B cell (primary cell): ENCODE results near the gene MYLK4. TPM values are rescaled to one million over a fixed set of nuclear protein-coding genes. Genes with fewer than 3 reads are reported as not detected.

Source experiments
- ATAC-seq: fragments of 200-7000 bp; cut with Tn5 transposase; one replicate; pipeline ENCODE4 v1.10.0; 2021; ENCODE audit warnings: low read depth, mild to moderate bottlenecking, moderate number of reproducible peaks, moderate library complexity
- CTCF ChIA-PET: fragments of 350-600 bp; sonication (Branson Sonifier 250); formaldehyde crosslinking; loops from one replicate; lab custom pipeline; 2021; ENCODE audit warnings: antibody characterized with exemption, inconsistent platforms; lab: Charles Lee
- POLR2A ChIA-PET: fragments of 350-600 bp; sonication (Branson Sonifier 250); formaldehyde crosslinking; loops from one replicate; lab custom pipeline; 2021; ENCODE audit warnings: antibody characterized with exemption; lab: Charles Lee
- DNase-seq: peaks from one replicate; pipeline ENCODE4 v3.0.0; 2013
- H2AFZ ChIP-seq: 2 replicates; pipeline ENCODE4 v1.6.1; 2012; ENCODE audit warnings: mild to moderate bottlenecking, low read depth, low read length; ENCODE audit not compliant: insufficient read depth, poor library complexity, severe bottlenecking
- H3K27ac ChIP-seq, 2 donors: 1 replicate in 1 of 2; 2 replicates in 1 of 2; pipeline ENCODE4 v1.5.1; 2012 to 2013; ENCODE audit warnings: low read length in 2 of 2, mild to moderate bottlenecking in 2 of 2, moderate library complexity in 1 of 2
- H3K27me3 ChIP-seq, 4 experiments: fragments of 200-600 bp in 1 of 4; sonication (generic) in 1 of 4; replicated peaks in 1 of 4; 1 replicate in 2 of 4; 2 replicates in 2 of 4; pipeline versions ENCODE4 v1.6.1 to v1.7.0; 2013 to 2016; ENCODE audit warnings: low read length in 3 of 4, mild to moderate bottlenecking in 2 of 4, mixed read lengths in 1 of 4, moderate library complexity in 1 of 4; ENCODE audit not compliant: insufficient read depth in 4 of 4, control insufficient read depth in 3 of 4; ENCODE audit errors: control extremely low read depth in 1 of 4
- H3K36me3 ChIP-seq, 2 experiments: replicated peaks in 1 of 2; 1 replicate in 1 of 2; 2 replicates in 1 of 2; pipeline versions ENCODE4 v1.6.1 to v1.7.1; 2013; ENCODE audit warnings: low read length in 1 of 2; ENCODE audit not compliant: insufficient read depth in 2 of 2, control insufficient read depth in 1 of 2; ENCODE audit errors: control extremely low read depth in 1 of 2, extremely low read depth in 1 of 2
- H3K4me1 ChIP-seq, 2 donors: fragments of 200-600 bp in 1 of 2; sonication (generic) in 1 of 2; 1 replicate in 1 of 2; 2 replicates in 1 of 2; pipeline versions ENCODE4 v1.5.1 to v1.6.1; 2013 to 2017; ENCODE audit warnings: low read length in 2 of 2; ENCODE audit not compliant: control insufficient read depth in 2 of 2, insufficient read depth in 2 of 2
- H3K4me2 ChIP-seq: replicated peaks from 2 replicates; pipeline ENCODE3; 2012; ENCODE audit warnings: mild to moderate bottlenecking, low read depth, low read length; ENCODE audit not compliant: poor library complexity, severe bottlenecking
- H3K4me3 ChIP-seq, 5 experiments: fragments of 200-600 bp in 1 of 5; sonication (generic) in 1 of 5; 1 replicate in 3 of 5; 2 replicates in 2 of 5; pipeline versions ENCODE4 v1.5.1 to v1.7.0; 2011 to 2016; ENCODE audit warnings: low read length in 4 of 5, mild to moderate bottlenecking in 4 of 5, low read depth in 2 of 5, control low read depth in 1 of 5, moderate library complexity in 1 of 5; ENCODE audit not compliant: insufficient read depth in 1 of 5; ENCODE audit errors: control extremely low read depth in 1 of 5, extremely low read depth in 1 of 5
- H3K79me2 ChIP-seq: fragments of 200-600 bp; sonication (generic); one replicate; pipeline ENCODE4 v1.6.0; 2016; ENCODE audit warnings: low read length; ENCODE audit not compliant: control insufficient read depth, insufficient read depth
- H3K9ac ChIP-seq: fragments of 200-600 bp; sonication (generic); 2 replicates; pipeline ENCODE4 v1.6.1; 2017; ENCODE audit warnings: mild to moderate bottlenecking, low read length, moderate library complexity
- H3K9me3 ChIP-seq, 3 donors: one replicate each; pipeline versions ENCODE4 v1.6.1 to v1.7.1; 2013; ENCODE audit warnings: low read length in 2 of 3; ENCODE audit not compliant: control insufficient read depth in 2 of 3, insufficient read depth in 1 of 3; ENCODE audit errors: control extremely low read depth in 1 of 3
- H4K20me1 ChIP-seq: 2 replicates; pipeline ENCODE4 v1.6.0; 2012; ENCODE audit warnings: mild to moderate bottlenecking, low read length; ENCODE audit not compliant: insufficient read depth, control insufficient read depth, poor library complexity, severe bottlenecking
- H3K27ac Mint-ChIP-seq: one replicate; pipeline ENCODE4 v1.8.0; 2021; ENCODE audit warnings: mixed read lengths
- H3K27me3 Mint-ChIP-seq: one replicate; pipeline ENCODE4 v1.8.0; 2021; ENCODE audit warnings: mixed read lengths
- H3K4me1 Mint-ChIP-seq: one replicate; pipeline ENCODE4 v1.8.0; 2021; ENCODE audit warnings: mixed read lengths
- H3K4me3 Mint-ChIP-seq: one replicate; pipeline ENCODE4 v1.8.0; 2021; ENCODE audit warnings: mixed read lengths
- H3K9me3 Mint-ChIP-seq: one replicate; pipeline ENCODE4 v1.8.0; 2022; ENCODE audit warnings: mixed read lengths; ENCODE audit not compliant: insufficient read depth
- CTCF ChIP-seq: fragments of 200-600 bp; IDR thresholded peaks from one replicate; pipeline ENCODE4 v1.8.0; 2022; ENCODE audit warnings: antibody characterized with exemption, mild to moderate bottlenecking
- EZH2 ChIP-seq: IDR thresholded peaks from 2 replicates; pipeline ENCODE4 v1.6.1; 2012; ENCODE audit warnings: borderline replicate concordance, low read depth, mild to moderate bottlenecking, moderate library complexity, low read length; ENCODE audit not compliant: insufficient read depth, poor library complexity, severe bottlenecking
- WGBS: methylation state at CpG from one replicate; pipeline ENCODE4 v1.1.5; 2013; ENCODE audit warnings: missing lambda C conversion rate; ENCODE audit not compliant: insufficient coverage; 5-methylcytosine and 5-hydroxymethylcytosine counted together
- intact Hi-C: fragments of 100-400 bp; cut with micrococcal nuclease; formaldehyde crosslinking; loops from one replicate; pipeline ENCODE4 v1.10.0; 2022
- polyA plus RNA-seq: library from polyadenylated mRNA; depleted of rRNA; stranded (reverse); fragments of >200 nt; gene quantifications from 2 replicates; pipeline ENCODE4 v1.2.3, GENCODE V29; 2012
- total RNA-seq, 2 donors: library from RNA; stranded (reverse); fragments of 120-200 nt in 1 of 2; gene quantifications; 1 replicate in 1 of 2; 2 replicates in 1 of 2; pipeline versions ENCODE4 v1.2.3 to v1.2.4, GENCODE V29; 2013 to 2022

Gene MYLK4
- total and polyA plus RNA-seq, 2 donors (not counting 1 experiment from before 2014, with no cell fraction given) = 0.51 to 1.2 TPM

DNA sequence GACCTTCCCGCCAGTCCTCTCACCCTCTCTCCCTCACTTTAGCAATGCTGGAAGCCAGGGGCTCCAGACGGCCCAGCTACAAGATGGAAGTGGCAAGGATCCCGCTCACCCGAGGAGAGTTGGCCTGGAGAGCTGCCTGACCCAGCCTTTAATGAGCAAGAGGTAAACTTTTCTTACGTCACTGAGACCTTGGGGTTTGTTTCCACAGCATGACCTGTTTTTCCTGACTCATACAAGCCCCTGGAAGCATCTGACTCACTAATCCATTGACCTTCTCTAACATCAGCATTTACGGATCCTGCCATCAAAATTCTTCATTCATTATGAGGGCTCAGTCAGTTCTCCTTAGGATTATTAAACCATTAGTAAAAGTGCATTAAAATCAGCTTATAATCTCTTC is 120.4 kb downstream of the MYLK4 start:
- Histone ChIP-seq H3K27me3 (peaks cover 0 to 5% (median 0%) of the 10 kb centered on the region in 4 experiments), H3K79me2 (no peaks in the 10 kb centered on the region), H3K9ac (no peak overlapping the region), H3K36me3 (no peaks in the 10 kb centered on the region), H3K27ac (no peak overlapping the region), H3K9me3 (no peaks in the 10 kb centered on the region), H3K4me3 (no peak overlapping the region), H4K20me1 (no peaks in the 10 kb centered on the region), H2AFZ (no peak overlapping the region), H3K4me1 (peaks cover 5 to 10% of the 10 kb centered on the region in 2 donors), H3K4me2 (no peak overlapping the region)
- no peak for ATAC-seq
- Mint-ChIP-seq H3K4me1 (peaks cover 6% of the 10 kb centered on the region), H3K4me3 (no peak overlapping the region), H3K27me3 (no peaks in the 10 kb centered on the region), H3K27ac (no peak overlapping the region), H3K9me3 (no peaks in the 10 kb centered on the region)
- POLR2A ChIA-PET = no interaction called here
- CTCF ChIA-PET = interaction anchor here (7.1 kb wide), 1 partner anchor 1032 kb away, joined by 143 read pairs; no protein-coding TSS in a partner anchor
- no peak for TF ChIP-seq EZH2
- TF ChIP-seq CTCF = no peak
- intact Hi-C loops = loop anchor here (5.0 to 10.0 kb wide), 2 partner anchors 433 to 526 kb away; no protein-coding TSS in a partner anchor
- WGBS = 92% methylated on average over 5 of the region's 6 CpGs
- no peak for DNase-seq

DNA sequence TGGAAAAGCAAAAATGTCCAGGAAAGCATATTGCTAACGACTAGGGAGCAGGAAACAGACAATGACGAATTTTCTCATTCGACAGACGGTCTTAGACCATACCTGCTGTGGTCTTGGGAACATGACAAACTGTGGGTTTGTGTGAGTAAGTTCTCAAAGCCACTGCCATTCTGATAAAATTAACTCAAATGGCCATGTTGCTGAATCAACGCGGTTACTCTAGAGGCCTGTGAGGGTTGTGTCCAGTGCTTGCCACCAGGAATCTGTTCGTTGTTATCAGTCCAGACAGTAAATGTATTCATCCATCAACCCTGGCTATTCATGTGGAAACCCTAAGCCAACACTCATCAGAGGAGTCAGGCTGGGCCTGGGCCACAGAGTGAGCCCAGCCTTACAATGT is 124.3 kb downstream of the MYLK4 start:
- WGBS = 95% methylated on average over 7 of the region's 7 CpGs
- intact Hi-C loops = no loop called here
- no peak for ATAC-seq

More for the DNA sequence above, 124.3 kb downstream of the MYLK4 start:
- no peaks in the 10 kb centered on the region for H3K9me3 ChIP-seq
- no peak for DNase-seq
- no peak overlapping the region for H3K27ac ChIP-seq
- no peaks in the 10 kb centered on the region for H3K36me3 ChIP-seq
- no peaks in the 10 kb centered on the region for H3K79me2 ChIP-seq
- no peaks in the 10 kb centered on the region for H4K20me1 ChIP-seq
- Mint-ChIP-seq H3K9me3 (no peaks in the 10 kb centered on the region), H3K27ac (no peak overlapping the region), H3K27me3 (peaks cover 3% of the 10 kb centered on the region), H3K4me1 (no peaks in the 10 kb centered on the region), H3K4me3 (no peak overlapping the region)
- H3K4me2 ChIP-seq = no peak overlapping the region
- TF ChIP-seq CTCF = no peak
- TF ChIP-seq EZH2 = no peak
- H3K27me3 ChIP-seq = no peaks in the 10 kb centered on the region
- CTCF ChIA-PET = interaction anchor here (2.3 kb wide), 1 partner anchor 8 kb away, joined by 17 read pairs; no protein-coding TSS in a partner anchor
- no peak overlapping the region for H2AFZ ChIP-seq
- no peak overlapping the region for H3K9ac ChIP-seq
- POLR2A ChIA-PET = no interaction called here
- H3K4me3 ChIP-seq = no peak overlapping the region
- H3K4me1 ChIP-seq = no peaks in the 10 kb centered on the region
